ENCODE measurements around the gene CNTNAP5. TPM values are rescaled to one million over a fixed set of nuclear protein-coding genes. Genes with fewer than 3 reads are reported as not detected.

Gene CNTNAP5
- total and polyA plus RNA-seq, 2 of the 4 experiments (the other 2 are of a cell fraction) = not detected

- Histone ChIP-seq H3K56ac (ENCODE audit: extremely low read depth, insufficient read depth, low read length) (no peak overlapping the region), H2BK20ac (ENCODE audit: low read depth, low read length) (no peak overlapping the region), H4K91ac (ENCODE audit: insufficient read depth, low read depth, low read length) (no peak overlapping the region), H2AK9ac (replicated peaks; ENCODE audit: low read depth, low read length, poor library complexity) (no peak overlapping the region), H2AK5ac (ENCODE audit: low read depth, low read length) (no peak overlapping the region), H2BK15ac (ENCODE audit: low read depth, low read length) (no peak overlapping the region), H3K23ac (ENCODE audit: low read depth, low read length) (no peak overlapping the region), H2BK5ac (ENCODE audit: low read depth, low read length, poor library complexity, severe bottlenecking) (no peak overlapping the region), H3K9me1 (ENCODE audit: insufficient read depth, low read length) (no peaks in the 10 kb centered on the region), H3K4ac (ENCODE audit: low read depth, low read length) (no peak overlapping the region), H3K4me3 (ENCODE audit: insufficient read depth, low read depth, low read length) (no peak overlapping the region), H3K14ac (replicated peaks; ENCODE audit: low read depth, low read length) (no peak overlapping the region), H3K18ac (ENCODE audit: low read depth, low read length) (no peak overlapping the region), H4K5ac (ENCODE audit: low read depth, low read length) (no peak overlapping the region), H3K9ac (ENCODE audit: low read depth, low read length) (no peak overlapping the region), H2AFZ (replicated peaks; ENCODE audit: low read length, poor library complexity) (no peak overlapping the region), H3K9me3 (ENCODE audit: control insufficient read depth, insufficient read depth, low read length) (no peaks in the 10 kb centered on the region), H3K4me1 (ENCODE audit: control insufficient read depth, insufficient read depth, low read length) (no peaks in the 10 kb centered on the region), H3K4me2 (ENCODE audit: low read depth, low read length) (no peak overlapping the region), H2BK120ac (ENCODE audit: low read depth, low read length) (no peak overlapping the region), H3K27ac (ENCODE audit: insufficient read depth, low read length) (no peak overlapping the region), H3K79me1 (ENCODE audit: low read depth in 1 of 2, low read length in 2 of 2) (no peaks in the 10 kb centered on the region), H4K8ac (ENCODE audit: low read depth in 2 of 2, low read length in 2 of 2) (no peak overlapping the region), H3K27me3 (ENCODE audit: control insufficient read depth, insufficient read depth, low read length) (no peaks in the 10 kb centered on the region), H4K20me1 (ENCODE audit: insufficient read depth, low read length) (no peaks in the 10 kb centered on the region), H3K36me3 (ENCODE audit: control insufficient read depth, insufficient read depth, low read length) (no peaks in the 10 kb centered on the region)
- no peak for TF ChIP-seq MAFK (IDR thresholded peaks at IDR 0.05; ENCODE audit: low read depth, low read length)
- TF ChIP-seq, protein P1, sequence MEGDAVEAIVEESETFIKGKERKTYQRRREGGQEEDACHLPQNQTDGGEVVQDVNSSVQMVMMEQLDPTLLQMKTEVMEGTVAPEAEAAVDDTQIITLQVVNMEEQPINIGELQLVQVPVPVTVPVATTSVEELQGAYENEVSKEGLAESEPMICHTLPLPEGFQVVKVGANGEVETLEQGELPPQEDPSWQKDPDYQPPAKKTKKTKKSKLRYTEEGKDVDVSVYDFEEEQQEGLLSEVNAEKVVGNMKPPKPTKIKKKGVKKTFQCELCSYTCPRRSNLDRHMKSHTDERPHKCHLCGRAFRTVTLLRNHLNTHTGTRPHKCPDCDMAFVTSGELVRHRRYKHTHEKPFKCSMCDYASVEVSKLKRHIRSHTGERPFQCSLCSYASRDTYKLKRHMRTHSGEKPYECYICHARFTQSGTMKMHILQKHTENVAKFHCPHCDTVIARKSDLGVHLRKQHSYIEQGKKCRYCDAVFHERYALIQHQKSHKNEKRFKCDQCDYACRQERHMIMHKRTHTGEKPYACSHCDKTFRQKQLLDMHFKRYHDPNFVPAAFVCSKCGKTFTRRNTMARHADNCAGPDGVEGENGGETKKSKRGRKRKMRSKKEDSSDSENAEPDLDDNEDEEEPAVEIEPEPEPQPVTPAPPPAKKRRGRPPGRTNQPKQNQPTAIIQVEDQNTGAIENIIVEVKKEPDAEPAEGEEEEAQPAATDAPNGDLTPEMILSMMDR (conservative IDR thresholded peaks at IDR 0.05; ENCODE audit: low read depth, low read length) = no peak
- WGBS, 2 experiments (ENCODE audit: extremely low coverage in 2 of 2, insufficient read length in 1 of 2) = no CpG with 5 or more reads among the region's 1 CpG
- ChIA-PET CTCF (interaction anchor here (0.6 kb wide), 2 partner anchors 21 to 1889 kb away, joined by 3 to 5 read pairs; no protein-coding TSS in a partner anchor), POLR2A (ENCODE audit: unreplicated experiment) (no interaction called here)
- in situ Hi-C loops (cut with MboI; ENCODE audit: low sequenced_read_pairs) (no loop called here), intact Hi-C loops (cut with micrococcal nuclease) (no loop called here), dilution Hi-C loops (cut with HindIII; ENCODE audit: low sequenced_read_pairs, unreplicated experiment) (no loop called here)
- DNase-seq (no peak), ATAC-seq (ENCODE audit: low read depth) (no peak)
- BruUV-seq (replicated peaks) = no TSS peak
These were observed 890.5 kb downstream of the CNTNAP5 start for GRCh38 chr2:124915567-124915966.

Measured in IMR-90 (cell line).